HFF-Myc (cell line): Measurements from ENCODE around the gene ATP2B2.

Source experiments
- DNase-seq: peaks from one replicate; pipeline ENCODE4 v3.0.0-alpha.2; 2011; ENCODE audit warnings: low read depth; ENCODE audit errors: extremely low read depth
- H3K4me3 ChIP-seq: replicated peaks from 2 replicates; pipeline ENCODE4 v1.5.1; 2011; ENCODE audit warnings: low read depth, mild to moderate bottlenecking, control low read depth, low read length
- TF ChIP-seq, protein P1 (sequence below): IDR thresholded peaks from 2 replicates; pipeline ENCODE4 v1.5.1; 2012; ENCODE audit warnings: mild to moderate bottlenecking, low read depth, low read length, control low read depth; ENCODE audit errors: missing control alignments

The ATP2B2 gene

DNA sequence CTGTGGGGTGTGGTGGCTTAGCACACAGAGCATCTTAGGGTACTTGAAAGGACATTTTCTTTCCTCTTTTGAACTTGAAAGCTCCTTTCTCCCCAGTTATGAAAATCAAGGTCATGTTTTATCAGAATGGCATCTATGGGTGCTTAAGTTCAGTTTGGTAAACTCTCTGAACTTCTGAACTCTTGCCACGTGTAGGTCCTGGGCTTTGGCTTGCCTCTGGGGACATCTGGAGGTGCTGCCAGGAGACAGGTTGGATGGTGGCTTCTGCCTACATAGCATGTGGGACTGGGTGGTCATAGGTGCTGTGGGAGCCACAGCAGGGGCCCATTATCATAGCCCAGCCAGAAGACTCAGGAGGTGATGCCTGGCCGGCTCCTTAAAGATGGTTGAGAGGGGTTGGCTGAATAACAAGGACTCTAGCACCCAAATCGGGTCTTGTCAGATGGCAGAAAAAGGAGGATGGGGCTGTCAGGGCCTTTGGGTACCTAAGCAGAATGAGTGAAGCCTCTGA is 228.2 kb downstream of the ATP2B2 start:
- DNase-seq = no peak
- TF ChIP-seq, protein P1, sequence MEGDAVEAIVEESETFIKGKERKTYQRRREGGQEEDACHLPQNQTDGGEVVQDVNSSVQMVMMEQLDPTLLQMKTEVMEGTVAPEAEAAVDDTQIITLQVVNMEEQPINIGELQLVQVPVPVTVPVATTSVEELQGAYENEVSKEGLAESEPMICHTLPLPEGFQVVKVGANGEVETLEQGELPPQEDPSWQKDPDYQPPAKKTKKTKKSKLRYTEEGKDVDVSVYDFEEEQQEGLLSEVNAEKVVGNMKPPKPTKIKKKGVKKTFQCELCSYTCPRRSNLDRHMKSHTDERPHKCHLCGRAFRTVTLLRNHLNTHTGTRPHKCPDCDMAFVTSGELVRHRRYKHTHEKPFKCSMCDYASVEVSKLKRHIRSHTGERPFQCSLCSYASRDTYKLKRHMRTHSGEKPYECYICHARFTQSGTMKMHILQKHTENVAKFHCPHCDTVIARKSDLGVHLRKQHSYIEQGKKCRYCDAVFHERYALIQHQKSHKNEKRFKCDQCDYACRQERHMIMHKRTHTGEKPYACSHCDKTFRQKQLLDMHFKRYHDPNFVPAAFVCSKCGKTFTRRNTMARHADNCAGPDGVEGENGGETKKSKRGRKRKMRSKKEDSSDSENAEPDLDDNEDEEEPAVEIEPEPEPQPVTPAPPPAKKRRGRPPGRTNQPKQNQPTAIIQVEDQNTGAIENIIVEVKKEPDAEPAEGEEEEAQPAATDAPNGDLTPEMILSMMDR = no peak

DNA sequence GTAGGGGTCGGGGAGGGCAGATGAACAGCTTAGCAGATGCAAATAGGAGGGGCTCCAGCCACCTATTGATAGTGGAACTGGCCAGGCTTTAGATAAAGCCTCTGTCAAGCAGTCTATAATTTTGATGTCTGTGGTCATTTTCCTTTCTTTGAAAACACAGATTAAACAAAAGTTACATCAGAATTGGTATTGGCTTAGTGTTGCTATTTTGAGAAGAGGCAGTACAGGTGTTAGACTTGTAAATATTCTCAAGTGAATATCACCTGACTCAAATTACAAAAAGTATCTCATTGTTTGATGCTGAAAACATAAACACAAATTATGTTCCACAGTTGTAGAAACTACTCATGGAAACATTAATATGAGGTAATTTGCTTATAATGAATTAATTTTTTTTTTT is 230.8 kb downstream of the ATP2B2 start:
- TF ChIP-seq, protein P1 = no peak
- no peak overlapping the region for H3K4me3 ChIP-seq
- DNase-seq = no peak

More for the DNA sequence above, 228.2 kb downstream of the ATP2B2 start:
- no peak overlapping the region for H3K4me3 ChIP-seq
